ENCODE measurements around the gene CACNA2D2. TPM values are rescaled to one million over a fixed set of nuclear protein-coding genes. Genes with fewer than 3 reads are reported as not detected.

The CACNA2D2 gene
- total and polyA plus RNA-seq, 2 of the 13 experiments (the other 11 are each of a cell fraction or from before 2014, with no cell fraction given): not detected

GRCh38 chr3:50337175-50337861, 166.1 kb downstream of the CACNA2D2 start (continued):
- peak; percentile 32 for TF ChIP-seq NR0B2 (CRISPR knock-in tag; IDR thresholded peaks at IDR 0.05)
- TF ChIP-seq KLF11 (CRISPR knock-in tag; IDR thresholded peaks at IDR 0.05): no peak
- TF ChIP-seq ZNF558 (CRISPR knock-in tag; IDR thresholded peaks at IDR 0.05; ENCODE audit: borderline replicate concordance): peak; percentile 60; the same call in 1 of the 2 replicates
- TF ChIP-seq ZBED4 (CRISPR knock-in tag; IDR thresholded peaks at IDR 0.05; ENCODE audit: borderline replicate concordance): peak; percentile 14; the same call in 1 of the 2 replicates
- peak; percentile 93 for TF ChIP-seq REL (CRISPR knock-in tag; conservative IDR thresholded peaks at IDR 0.05)
- no peak for TF ChIP-seq PCBP2 (optimal IDR thresholded peaks at IDR 0.05; ENCODE audit: low read depth, low read length, poor library complexity, severe bottlenecking)
- no peak for TF ChIP-seq ZSCAN22 (CRISPR knock-in tag; IDR thresholded peaks at IDR 0.05)
- no peak for TF ChIP-seq ZNF572 (CRISPR knock-in tag; IDR thresholded peaks at IDR 0.05)
- TF ChIP-seq GMEB2 (CRISPR knock-in tag; IDR thresholded peaks at IDR 0.05; ENCODE audit: low read depth): peak; percentile 86
- TF ChIP-seq HNRNPL (IDR thresholded peaks at IDR 0.05; ENCODE audit: low read depth, low read length): no peak
- peak; percentile 0; the same call in 1 of the 2 replicates for TF ChIP-seq CREB3 (CRISPR knock-in tag; IDR thresholded peaks at IDR 0.05)
- peak; percentile 26; the same call in 1 of the 2 replicates for TF ChIP-seq HCFC1 (IDR thresholded peaks at IDR 0.05; ENCODE audit: low read depth, low read length)
- TF ChIP-seq ZNF264 (CRISPR knock-in tag; IDR thresholded peaks at IDR 0.05): no peak
- peak; percentile 88 for TF ChIP-seq HOXA3 (CRISPR knock-in tag; IDR thresholded peaks at IDR 0.05)
- TF ChIP-seq PTBP1 (IDR thresholded peaks at IDR 0.05; ENCODE audit: low read depth, low read length, poor library complexity, severe bottlenecking): no peak
- no peak for TF ChIP-seq ZNF44 (CRISPR knock-in tag; IDR thresholded peaks at IDR 0.05)
- TF ChIP-seq ELF3 (CRISPR knock-in tag; IDR thresholded peaks at IDR 0.05): peak; percentile 55
- no peak for TF ChIP-seq PAF1 (CRISPR knock-in tag; IDR thresholded peaks at IDR 0.05)
- 0 out of 2 replicates have a peak, but pooled peaks have one; percentile 47 for TF ChIP-seq PRDM15 (CRISPR knock-in tag; IDR thresholded peaks at IDR 0.05)

All from HepG2 (cell line).